GM23338 (cell line): Measurements from ENCODE around the gene ST3GAL4. TPM values are rescaled to one million over a fixed set of nuclear protein-coding genes. Genes with fewer than 3 reads are reported as not detected.

Source experiments
- ATAC-seq: fragments of 200-7000 bp; cut with Tn5 transposase; 3 replicates; pipeline ENCODE4 v1.9.1; 2020
- DNase-seq: peaks from one replicate; pipeline ENCODE4 v3.0.0-alpha.2; 2015; ENCODE audit warnings: low spot score
- H2AFZ ChIP-seq: fragments of 200-600 bp; sonication (generic); 2 replicates; pipeline ENCODE4 v1.8.0; 2016; ENCODE audit warnings: antibody characterized with exemption, mild to moderate bottlenecking, moderate library complexity
- H3F3A ChIP-seq: fragments of 200-600 bp; sonication (generic); replicated peaks from 2 replicates; pipeline ENCODE4 v1.8.0; 2017; ENCODE audit warnings: antibody characterized with exemption, mixed run types, low read depth
- H3K27ac ChIP-seq: fragments of 200-600 bp; sonication (generic); 2 replicates; pipeline ENCODE4 v1.6.1; 2016; ENCODE audit warnings: low read depth
- H3K27me3 ChIP-seq: fragments of 200-600 bp; sonication (generic); 2 replicates; pipeline ENCODE4 v1.8.0; 2016; ENCODE audit warnings: mild to moderate bottlenecking, mixed run types, moderate library complexity; ENCODE audit not compliant: insufficient read depth
- H3K36me3 ChIP-seq: fragments of 200-600 bp; sonication (generic); 2 replicates; pipeline ENCODE4 v1.8.0; 2016; ENCODE audit warnings: mild to moderate bottlenecking; ENCODE audit not compliant: insufficient read depth
- H3K4me1 ChIP-seq: fragments of 200-600 bp; sonication (generic); 2 replicates; pipeline ENCODE4 v1.8.0; 2016; ENCODE audit warnings: mild to moderate bottlenecking, moderate library complexity; ENCODE audit not compliant: insufficient read depth
- H3K4me2 ChIP-seq: fragments of 200-600 bp; sonication (generic); 2 replicates; pipeline ENCODE4 v1.7.1; 2017; ENCODE audit warnings: mixed run types
- H3K4me3 ChIP-seq: fragments of 200-600 bp; sonication (generic); 2 replicates; pipeline ENCODE4 v1.6.1; 2016; ENCODE audit warnings: mixed run types
- H3K79me2 ChIP-seq: fragments of 200-600 bp; sonication (generic); replicated peaks from 2 replicates; pipeline ENCODE4 v1.8.0; 2017; ENCODE audit warnings: mild to moderate bottlenecking; ENCODE audit not compliant: insufficient read depth
- H3K9me2 ChIP-seq: fragments of 200-600 bp; sonication (generic); 2 replicates; pipeline ENCODE4 v1.8.0; 2017; ENCODE audit not compliant: insufficient read depth
- H4K20me1 ChIP-seq: fragments of 200-600 bp; sonication (generic); replicated peaks from 2 replicates; pipeline ENCODE4 v1.8.0; 2017; ENCODE audit warnings: mild to moderate bottlenecking; ENCODE audit not compliant: insufficient read depth
- H3K27ac Mint-ChIP-seq: 2 replicates; pipeline ENCODE4 v1.8.0; 2020; ENCODE audit warnings: inconsistent platforms, mild to moderate bottlenecking, moderate library complexity, mixed read lengths
- H3K27me3 Mint-ChIP-seq: 3 replicates; pipeline ENCODE4 v1.8.0; 2022; ENCODE audit warnings: low read depth, mild to moderate bottlenecking, moderate library complexity, mixed read lengths, inconsistent platforms; ENCODE audit not compliant: insufficient read depth, poor library complexity
- H3K36me3 Mint-ChIP-seq: 3 replicates; pipeline ENCODE4 v1.8.0; 2021; ENCODE audit warnings: low read depth, mild to moderate bottlenecking, inconsistent platforms, moderate library complexity, mixed read lengths
- H3K4me1 Mint-ChIP-seq: 3 replicates; pipeline ENCODE4 v1.8.0; 2020; ENCODE audit warnings: mild to moderate bottlenecking, inconsistent platforms, mixed read lengths
- H3K4me3 Mint-ChIP-seq: 3 replicates; pipeline ENCODE4 v1.8.0; 2021; ENCODE audit warnings: moderate library complexity, mild to moderate bottlenecking, inconsistent platforms, mixed read lengths
- H3K9me3 Mint-ChIP-seq: 3 replicates; pipeline ENCODE4 v1.8.0; 2020; ENCODE audit warnings: moderate library complexity, mild to moderate bottlenecking, inconsistent platforms, mixed read lengths
- CREB1 ChIP-seq: fragments of 250-450 bp; sonication (Bioruptor Pico); IDR thresholded peaks from 2 replicates; pipeline ENCODE4 v1.5.0; 2020; ENCODE audit warnings: low read depth, mild to moderate bottlenecking, moderate library complexity
- ETS1 ChIP-seq: IDR thresholded peaks from 2 replicates; pipeline ENCODE4 v1.6.1; 2016; ENCODE audit warnings: antibody characterized with exemption
- EZH2 ChIP-seq: fragments of 200-600 bp; sonication (generic); IDR thresholded peaks from one replicate; pipeline ENCODE4 v1.8.0; 2017; ENCODE audit warnings: antibody characterized with exemption, mild to moderate bottlenecking, low read depth; ENCODE audit not compliant: unreplicated experiment
- EZH2phosphoT487 ChIP-seq: fragments of 200-600 bp; sonication (generic); IDR thresholded peaks from one replicate; pipeline ENCODE4 v1.8.1; 2018; ENCODE audit warnings: antibody characterized with exemption; ENCODE audit not compliant: unreplicated experiment
- NANOG ChIP-seq: IDR thresholded peaks from 2 replicates; pipeline ENCODE4 v1.6.1; 2016; ENCODE audit warnings: antibody characterized with exemption, borderline replicate concordance
- POLR2AphosphoS5 ChIP-seq: IDR thresholded peaks from 2 replicates; pipeline ENCODE4 v1.6.1; 2016; ENCODE audit warnings: antibody characterized with exemption, low read depth
- STAT1 ChIP-seq: IDR thresholded peaks from one replicate; pipeline ENCODE4 v1.6.1; 2016; ENCODE audit warnings: antibody characterized with exemption; ENCODE audit not compliant: unreplicated experiment
- ZNF114 ChIP-seq: fragments of 250-450 bp; sonication (Bioruptor Pico); IDR thresholded peaks from 2 replicates; pipeline ENCODE4 v1.5.0; 2020; ENCODE audit warnings: mild to moderate bottlenecking, moderate library complexity
- ZNF331 ChIP-seq: fragments of 250-450 bp; sonication (Bioruptor Pico); IDR thresholded peaks from 2 replicates; pipeline ENCODE4 v1.5.0; 2020; ENCODE audit warnings: low read depth, mild to moderate bottlenecking, moderate library complexity
- polyA plus RNA-seq: library from polyadenylated mRNA; unstranded; fragments of >200 nt; fragmentation: Nextera tagmentation; extraction: Ambion mirVana; gene quantifications from 2 replicates; pipeline ENCODE4 v1.2.1, GENCODE V29; 2016
- total RNA-seq: library from RNA; depleted of rRNA; stranded (reverse); fragments of >200 nt; shearing (Covaris generic); gene quantifications from 2 replicates; pipeline ENCODE4 v1.2.3, GENCODE V29; 2014
- TF ChIP-seq, protein P1 (sequence below): fragments of 250-450 bp; sonication (Bioruptor Pico); IDR thresholded peaks from 2 replicates; pipeline ENCODE4 v1.5.0; 2020; ENCODE audit warnings: mild to moderate bottlenecking, moderate library complexity
- TF ChIP-seq, protein P2 (sequence below), 2 experiments: fragments of 200-600 bp in 1 of 2; sonication (generic) in 1 of 2; conservative IDR thresholded peaks; 2 replicates each; pipeline versions ENCODE4 v1.5.1 to v1.6.1; 2016 to 2017; ENCODE audit warnings: antibody characterized with exemption in 2 of 2, low read depth in 2 of 2, mild to moderate bottlenecking in 2 of 2, moderate library complexity in 1 of 2

Gene ST3GAL4
- total and polyA plus RNA-seq, 2 experiments from 2014 or later: 10.1 to 28.0 TPM

GRCh38 chr11:126437731-126438130 is 82.2 kb downstream of the ST3GAL4 start (continued):
- TF ChIP-seq, protein P1, sequence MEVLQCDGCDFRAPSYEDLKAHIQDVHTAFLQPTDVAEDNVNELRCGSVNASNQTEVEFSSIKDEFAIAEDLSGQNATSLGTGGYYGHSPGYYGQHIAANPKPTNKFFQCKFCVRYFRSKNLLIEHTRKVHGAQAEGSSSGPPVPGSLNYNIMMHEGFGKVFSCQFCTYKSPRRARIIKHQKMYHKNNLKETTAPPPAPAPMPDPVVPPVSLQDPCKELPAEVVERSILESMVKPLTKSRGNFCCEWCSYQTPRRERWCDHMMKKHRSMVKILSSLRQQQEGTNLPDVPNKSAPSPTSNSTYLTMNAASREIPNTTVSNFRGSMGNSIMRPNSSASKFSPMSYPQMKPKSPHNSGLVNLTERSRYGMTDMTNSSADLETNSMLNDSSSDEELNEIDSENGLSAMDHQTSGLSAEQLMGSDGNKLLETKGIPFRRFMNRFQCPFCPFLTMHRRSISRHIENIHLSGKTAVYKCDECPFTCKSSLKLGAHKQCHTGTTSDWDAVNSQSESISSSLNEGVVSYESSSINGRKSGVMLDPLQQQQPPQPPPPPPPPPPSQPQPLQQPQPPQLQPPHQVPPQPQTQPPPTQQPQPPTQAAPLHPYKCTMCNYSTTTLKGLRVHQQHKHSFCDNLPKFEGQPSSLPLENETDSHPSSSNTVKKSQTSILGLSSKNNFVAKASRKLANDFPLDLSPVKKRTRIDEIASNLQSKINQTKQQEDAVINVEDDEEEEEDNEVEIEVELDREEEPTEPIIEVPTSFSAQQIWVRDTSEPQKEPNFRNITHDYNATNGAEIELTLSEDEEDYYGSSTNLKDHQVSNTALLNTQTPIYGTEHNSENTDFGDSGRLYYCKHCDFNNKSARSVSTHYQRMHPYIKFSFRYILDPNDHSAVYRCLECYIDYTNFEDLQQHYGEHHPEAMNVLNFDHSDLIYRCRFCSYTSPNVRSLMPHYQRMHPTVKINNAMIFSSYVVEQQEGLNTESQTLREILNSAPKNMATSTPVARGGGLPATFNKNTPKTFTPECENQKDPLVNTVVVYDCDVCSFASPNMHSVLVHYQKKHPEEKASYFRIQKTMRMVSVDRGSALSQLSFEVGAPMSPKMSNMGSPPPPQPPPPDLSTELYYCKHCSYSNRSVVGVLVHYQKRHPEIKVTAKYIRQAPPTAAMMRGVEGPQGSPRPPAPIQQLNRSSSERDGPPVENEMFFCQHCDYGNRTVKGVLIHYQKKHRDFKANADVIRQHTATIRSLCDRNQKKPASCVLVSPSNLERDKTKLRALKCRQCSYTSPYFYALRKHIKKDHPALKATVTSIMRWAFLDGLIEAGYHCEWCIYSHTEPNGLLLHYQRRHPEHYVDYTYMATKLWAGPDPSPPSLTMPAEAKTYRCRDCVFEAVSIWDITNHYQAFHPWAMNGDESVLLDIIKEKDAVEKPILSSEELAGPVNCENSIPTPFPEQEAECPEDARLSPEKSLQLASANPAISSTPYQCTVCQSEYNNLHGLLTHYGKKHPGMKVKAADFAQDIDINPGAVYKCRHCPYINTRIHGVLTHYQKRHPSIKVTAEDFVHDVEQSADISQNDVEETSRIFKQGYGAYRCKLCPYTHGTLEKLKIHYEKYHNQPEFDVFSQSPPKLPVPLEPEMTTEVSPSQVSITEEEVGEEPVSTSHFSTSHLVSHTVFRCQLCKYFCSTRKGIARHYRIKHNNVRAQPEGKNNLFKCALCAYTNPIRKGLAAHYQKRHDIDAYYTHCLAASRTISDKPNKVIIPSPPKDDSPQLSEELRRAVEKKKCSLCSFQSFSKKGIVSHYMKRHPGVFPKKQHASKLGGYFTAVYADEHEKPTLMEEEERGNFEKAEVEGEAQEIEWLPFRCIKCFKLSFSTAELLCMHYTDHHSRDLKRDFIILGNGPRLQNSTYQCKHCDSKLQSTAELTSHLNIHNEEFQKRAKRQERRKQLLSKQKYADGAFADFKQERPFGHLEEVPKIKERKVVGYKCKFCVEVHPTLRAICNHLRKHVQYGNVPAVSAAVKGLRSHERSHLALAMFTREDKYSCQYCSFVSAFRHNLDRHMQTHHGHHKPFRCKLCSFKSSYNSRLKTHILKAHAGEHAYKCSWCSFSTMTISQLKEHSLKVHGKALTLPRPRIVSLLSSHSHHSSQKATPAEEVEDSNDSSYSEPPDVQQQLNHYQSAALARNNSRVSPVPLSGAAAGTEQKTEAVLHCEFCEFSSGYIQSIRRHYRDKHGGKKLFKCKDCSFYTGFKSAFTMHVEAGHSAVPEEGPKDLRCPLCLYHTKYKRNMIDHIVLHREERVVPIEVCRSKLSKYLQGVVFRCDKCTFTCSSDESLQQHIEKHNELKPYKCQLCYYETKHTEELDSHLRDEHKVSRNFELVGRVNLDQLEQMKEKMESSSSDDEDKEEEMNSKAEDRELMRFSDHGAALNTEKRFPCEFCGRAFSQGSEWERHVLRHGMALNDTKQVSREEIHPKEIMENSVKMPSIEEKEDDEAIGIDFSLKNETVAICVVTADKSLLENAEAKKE (CRISPR knock-in tag): no peak
- TF ChIP-seq, protein P2, sequence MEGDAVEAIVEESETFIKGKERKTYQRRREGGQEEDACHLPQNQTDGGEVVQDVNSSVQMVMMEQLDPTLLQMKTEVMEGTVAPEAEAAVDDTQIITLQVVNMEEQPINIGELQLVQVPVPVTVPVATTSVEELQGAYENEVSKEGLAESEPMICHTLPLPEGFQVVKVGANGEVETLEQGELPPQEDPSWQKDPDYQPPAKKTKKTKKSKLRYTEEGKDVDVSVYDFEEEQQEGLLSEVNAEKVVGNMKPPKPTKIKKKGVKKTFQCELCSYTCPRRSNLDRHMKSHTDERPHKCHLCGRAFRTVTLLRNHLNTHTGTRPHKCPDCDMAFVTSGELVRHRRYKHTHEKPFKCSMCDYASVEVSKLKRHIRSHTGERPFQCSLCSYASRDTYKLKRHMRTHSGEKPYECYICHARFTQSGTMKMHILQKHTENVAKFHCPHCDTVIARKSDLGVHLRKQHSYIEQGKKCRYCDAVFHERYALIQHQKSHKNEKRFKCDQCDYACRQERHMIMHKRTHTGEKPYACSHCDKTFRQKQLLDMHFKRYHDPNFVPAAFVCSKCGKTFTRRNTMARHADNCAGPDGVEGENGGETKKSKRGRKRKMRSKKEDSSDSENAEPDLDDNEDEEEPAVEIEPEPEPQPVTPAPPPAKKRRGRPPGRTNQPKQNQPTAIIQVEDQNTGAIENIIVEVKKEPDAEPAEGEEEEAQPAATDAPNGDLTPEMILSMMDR (conservative IDR thresholded peaks at IDR 0.05; ENCODE audit: low read depth in 2 of 2): no peak
- TF ChIP-seq EZH2: no peak
- no peak for TF ChIP-seq EZH2phosphoT487
- TF ChIP-seq STAT1: no peak

- H3K27me3 ChIP-seq: no peaks in the 10 kb centered on the region
- H2AFZ ChIP-seq: no peak overlapping the region
- H3K4me3 Mint-ChIP-seq: no peak overlapping the region
- H3K9me3 Mint-ChIP-seq: no peaks in the 10 kb centered on the region
- no peaks in the 10 kb centered on the region for H3K36me3 Mint-ChIP-seq
- H3K4me3 ChIP-seq: no peak overlapping the region
- no peaks in the 10 kb centered on the region; the same call in 1 of the 2 replicates for H3F3A ChIP-seq
- no peaks in the 10 kb centered on the region for H4K20me1 ChIP-seq
- H3K27ac ChIP-seq: no peak overlapping the region
- no peaks in the 10 kb centered on the region for H3K79me2 ChIP-seq
- peaks cover 41% of the 10 kb centered on the region for H3K4me1 Mint-ChIP-seq
- no peaks in the 10 kb centered on the region for H3K36me3 ChIP-seq
- ATAC-seq (no peak), DNase-seq (no peak)
- no peaks in the 10 kb centered on the region for H3K9me2 ChIP-seq
- no peak overlapping the region for H3K4me2 ChIP-seq
- H3K27me3 Mint-ChIP-seq: peaks cover 11% of the 10 kb centered on the region
- H3K4me1 ChIP-seq: peaks cover 30% of the 10 kb centered on the region
- H3K27ac Mint-ChIP-seq: no peak overlapping the region
- TF ChIP-seq, protein P2 (conservative IDR thresholded peaks at IDR 0.05; ENCODE audit: low read depth in 2 of 2): no peak
- TF ChIP-seq EZH2: no peak
- no peak for TF ChIP-seq STAT1
- no peak for TF ChIP-seq EZH2phosphoT487
- TF ChIP-seq CREB1 (CRISPR knock-in tag): no peak
- no peak for TF ChIP-seq ZNF114 (CRISPR knock-in tag)
- no peak for TF ChIP-seq ETS1
- no peak for TF ChIP-seq POLR2AphosphoS5
- TF ChIP-seq NANOG: no peak
- TF ChIP-seq ZNF331 (CRISPR knock-in tag): no peak
Observed at GRCh38 chr11:126438272-126438671, 82.8 kb downstream of the ST3GAL4 start.
